ENCODE results near the gene SLC7A6. TPM values are rescaled to one million over a fixed set of nuclear protein-coding genes. Genes with fewer than 3 reads are reported as not detected.

The SLC7A6 gene
- total and polyA plus RNA-seq, 10 of the 15 experiments (the other 5 are each of a cell fraction or from before 2014, with no cell fraction given), result 8.2 to 60.4 (median 28.6) TPM

DNA sequence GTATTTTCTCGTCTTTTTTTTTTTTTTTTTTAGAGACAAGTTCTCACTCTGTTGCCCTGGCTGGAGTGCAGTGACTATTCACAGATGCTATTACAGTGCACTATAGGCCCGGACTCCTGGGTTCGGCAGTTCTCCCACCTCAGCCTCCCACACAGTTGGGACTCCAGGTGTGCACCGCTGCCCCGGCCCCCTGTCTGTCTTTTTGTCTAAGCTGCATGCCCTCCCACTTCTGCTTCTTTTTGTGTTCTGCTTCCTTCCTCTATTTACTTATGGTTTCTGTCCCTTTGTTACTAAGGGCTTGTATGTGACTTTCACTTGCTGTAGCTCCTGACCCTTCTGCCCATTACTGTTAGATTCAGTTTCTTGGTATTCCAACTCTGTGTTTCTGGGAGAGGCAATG, 20.5 kb downstream of the SLC7A6 start (continued):
- TF ChIP-seq POU2F2 (IDR thresholded peaks at IDR 0.05; ENCODE audit: borderline replicate concordance, low read depth, low read length), result no peak
- TF ChIP-seq MTA3 (IDR thresholded peaks at IDR 0.05; ENCODE audit: borderline replicate concordance, low read length), result peak; percentile 65; the same call in 1 of the 2 replicates
- TF ChIP-seq SPI1 (IDR thresholded peaks at IDR 0.05; ENCODE audit: borderline replicate concordance, insufficient read depth, low read depth, low read length), result peak; percentile 92
- TF ChIP-seq JUNB (IDR thresholded peaks at IDR 0.05), result no peak; the same call in 1 of the 2 replicates
- no peak for TF ChIP-seq MAX (IDR thresholded peaks at IDR 0.05; ENCODE audit: low read depth, low read length)
- no peak for TF ChIP-seq BMI1 (IDR thresholded peaks at IDR 0.05; ENCODE audit: borderline replicate concordance)
- TF ChIP-seq, protein P1, sequence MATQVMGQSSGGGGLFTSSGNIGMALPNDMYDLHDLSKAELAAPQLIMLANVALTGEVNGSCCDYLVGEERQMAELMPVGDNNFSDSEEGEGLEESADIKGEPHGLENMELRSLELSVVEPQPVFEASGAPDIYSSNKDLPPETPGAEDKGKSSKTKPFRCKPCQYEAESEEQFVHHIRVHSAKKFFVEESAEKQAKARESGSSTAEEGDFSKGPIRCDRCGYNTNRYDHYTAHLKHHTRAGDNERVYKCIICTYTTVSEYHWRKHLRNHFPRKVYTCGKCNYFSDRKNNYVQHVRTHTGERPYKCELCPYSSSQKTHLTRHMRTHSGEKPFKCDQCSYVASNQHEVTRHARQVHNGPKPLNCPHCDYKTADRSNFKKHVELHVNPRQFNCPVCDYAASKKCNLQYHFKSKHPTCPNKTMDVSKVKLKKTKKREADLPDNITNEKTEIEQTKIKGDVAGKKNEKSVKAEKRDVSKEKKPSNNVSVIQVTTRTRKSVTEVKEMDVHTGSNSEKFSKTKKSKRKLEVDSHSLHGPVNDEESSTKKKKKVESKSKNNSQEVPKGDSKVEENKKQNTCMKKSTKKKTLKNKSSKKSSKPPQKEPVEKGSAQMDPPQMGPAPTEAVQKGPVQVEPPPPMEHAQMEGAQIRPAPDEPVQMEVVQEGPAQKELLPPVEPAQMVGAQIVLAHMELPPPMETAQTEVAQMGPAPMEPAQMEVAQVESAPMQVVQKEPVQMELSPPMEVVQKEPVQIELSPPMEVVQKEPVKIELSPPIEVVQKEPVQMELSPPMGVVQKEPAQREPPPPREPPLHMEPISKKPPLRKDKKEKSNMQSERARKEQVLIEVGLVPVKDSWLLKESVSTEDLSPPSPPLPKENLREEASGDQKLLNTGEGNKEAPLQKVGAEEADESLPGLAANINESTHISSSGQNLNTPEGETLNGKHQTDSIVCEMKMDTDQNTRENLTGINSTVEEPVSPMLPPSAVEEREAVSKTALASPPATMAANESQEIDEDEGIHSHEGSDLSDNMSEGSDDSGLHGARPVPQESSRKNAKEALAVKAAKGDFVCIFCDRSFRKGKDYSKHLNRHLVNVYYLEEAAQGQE (IDR thresholded peaks at IDR 0.05; ENCODE audit: low read depth, low read length), result no peak
- peak; percentile 69 for TF ChIP-seq EED (IDR thresholded peaks at IDR 0.05; ENCODE audit: low read depth)
- peak; percentile 48 for TF ChIP-seq NFIC (IDR thresholded peaks at IDR 0.05; ENCODE audit: low read depth, low read length)
- no peak for TF ChIP-seq BACH1 (IDR thresholded peaks at IDR 0.05; ENCODE audit: borderline replicate concordance)
- no peak for TF ChIP-seq HDAC2 (IDR thresholded peaks at IDR 0.05)
- TF ChIP-seq ZNF207 (IDR thresholded peaks at IDR 0.05; ENCODE audit: borderline replicate concordance), result no peak

Measured in GM12878 (cell line).